Measurements from ENCODE around the gene FKBP5.

- no peak for TF ChIP-seq NFIC (IDR thresholded peaks at IDR 0.05)
- TF ChIP-seq REST (IDR thresholded peaks at IDR 0.05; ENCODE audit: low read depth), result no peak
- TF ChIP-seq EP300 (IDR thresholded peaks at IDR 0.05; ENCODE audit: borderline replicate concordance), result no peak
- no peak for TF ChIP-seq RAD21 (IDR thresholded peaks at IDR 0.05; ENCODE audit: low read depth)
- TF ChIP-seq YY1 (IDR thresholded peaks at IDR 0.05; ENCODE audit: low read depth), result no peak
- TF ChIP-seq CEBPB (IDR thresholded peaks at IDR 0.05), result no peak
- TF ChIP-seq MAX (IDR thresholded peaks at IDR 0.05), result no peak
- no peak for TF ChIP-seq TEAD4 (IDR thresholded peaks at IDR 0.05)
- TF ChIP-seq TCF12 (IDR thresholded peaks at IDR 0.05; ENCODE audit: low read depth), result no peak
- no peak for TF ChIP-seq ZBTB7A (IDR thresholded peaks at IDR 0.05; ENCODE audit: low read depth)
- no peak for TF ChIP-seq EGR1 (IDR thresholded peaks at IDR 0.05)
- no peak for TF ChIP-seq FOXM1 (IDR thresholded peaks at IDR 0.05; ENCODE audit: borderline replicate concordance, low read depth)
Measured at GRCh38 chr6:35719830-35720733, 31.4 kb upstream of the FKBP5 start.

Measured in Ishikawa (cell line).